IMR-90 (cell line): ENCODE data around the gene SH3TC1.

Source experiments
- BHLHE40 ChIP-seq: fragments of 150-350 bp; IDR thresholded peaks from 2 replicates; pipeline ENCODE4 v1.6.1; 2016; ENCODE audit warnings: mild to moderate bottlenecking, low read depth, low read length
- CHD1 ChIP-seq: IDR thresholded peaks from 2 replicates; pipeline ENCODE4 v1.6.1; 2012; ENCODE audit warnings: low read depth, low read length, improper control_type of control experiment
- FOS ChIP-seq: fragments of 150-350 bp; IDR thresholded peaks from 2 replicates; pipeline ENCODE4 v1.6.1; 2016; ENCODE audit warnings: low read depth, low read length
- MAFK ChIP-seq: IDR thresholded peaks from 2 replicates; pipeline ENCODE4 v1.6.1; 2012; ENCODE audit warnings: low read depth, low read length, improper control_type of control experiment
- MAZ ChIP-seq: IDR thresholded peaks from 2 replicates; pipeline ENCODE4 v1.6.1; 2012; ENCODE audit warnings: low read depth, mild to moderate bottlenecking, low read length, improper control_type of control experiment, moderate library complexity, borderline replicate concordance
- MXI1 ChIP-seq: IDR thresholded peaks from 2 replicates; pipeline ENCODE4 v1.6.1; 2012; ENCODE audit warnings: low read depth, mild to moderate bottlenecking, low read length, moderate library complexity, borderline replicate concordance
- POLR2A ChIP-seq: IDR thresholded peaks from 2 replicates; pipeline ENCODE4 v1.6.1; 2012; ENCODE audit warnings: mild to moderate bottlenecking, low read depth, low read length
- RAD21 ChIP-seq: IDR thresholded peaks from 2 replicates; pipeline ENCODE4 v1.6.1; 2012; ENCODE audit warnings: low read length, improper control_type of control experiment
- RCOR1 ChIP-seq: IDR thresholded peaks from 2 replicates; pipeline ENCODE4 v1.6.1; 2012; ENCODE audit warnings: mild to moderate bottlenecking, low read length, improper control_type of control experiment; ENCODE audit not compliant: insufficient replicate concordance
- RFX5 ChIP-seq: IDR thresholded peaks from 2 replicates; pipeline ENCODE4 v1.8.0; 2012; ENCODE audit warnings: low read depth, mild to moderate bottlenecking, low read length, moderate library complexity
- SMC3 ChIP-seq: fragments of 150-350 bp; IDR thresholded peaks from 2 replicates; pipeline ENCODE4 v1.6.1; 2016; ENCODE audit warnings: low read depth, mild to moderate bottlenecking, antibody characterized with exemption, low read length, moderate library complexity
- TF ChIP-seq, protein P1 (sequence below): conservative IDR thresholded peaks from 2 replicates; pipeline ENCODE4 v1.5.1; 2012; ENCODE audit warnings: mild to moderate bottlenecking, low read depth, low read length, improper control_type of control experiment
- TF ChIP-seq, protein P2 (sequence below): fragments of 150-350 bp; IDR thresholded peaks from 2 replicates; pipeline ENCODE4 v1.6.1; 2017; ENCODE audit warnings: mild to moderate bottlenecking, antibody characterized with exemption, low read length, low read depth

DNA sequence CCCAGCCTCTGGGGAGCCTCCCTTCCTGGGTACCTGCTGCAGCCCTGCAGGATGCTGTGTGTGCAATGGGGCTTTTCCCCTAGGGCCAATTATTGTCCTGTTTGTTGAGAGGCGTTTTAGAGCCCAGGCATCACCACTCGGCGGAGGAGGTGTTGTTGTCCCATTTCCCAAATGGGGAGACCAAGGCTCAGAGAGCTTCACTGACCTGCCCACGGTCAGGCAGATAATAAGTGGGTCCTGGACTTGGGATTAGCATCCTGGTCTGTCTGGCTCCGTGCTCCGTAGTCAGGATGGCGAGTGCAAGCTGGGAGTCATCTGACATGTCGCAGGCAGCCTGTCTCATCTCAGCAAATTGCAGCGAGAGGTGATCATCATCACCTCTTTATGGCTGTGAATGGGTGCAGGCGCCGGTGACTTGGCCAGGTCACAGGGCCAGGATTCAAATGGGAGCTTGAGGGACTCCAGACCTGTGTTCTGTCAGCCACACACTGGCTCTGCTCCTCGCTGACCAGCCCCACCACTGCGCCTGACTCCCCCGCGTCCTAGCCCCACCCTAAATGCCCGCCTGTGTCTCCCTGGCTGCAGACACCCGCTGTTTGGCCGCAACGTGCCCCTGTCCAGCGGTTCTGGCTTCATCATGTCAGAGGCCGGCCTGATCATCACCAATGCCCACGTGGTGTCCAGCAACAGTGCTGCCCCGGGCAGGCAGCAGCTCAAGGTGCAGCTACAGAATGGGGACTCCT lies 87.1 kb downstream of the SH3TC1 start:
- no peak for TF ChIP-seq POLR2A
- TF ChIP-seq, protein P1, sequence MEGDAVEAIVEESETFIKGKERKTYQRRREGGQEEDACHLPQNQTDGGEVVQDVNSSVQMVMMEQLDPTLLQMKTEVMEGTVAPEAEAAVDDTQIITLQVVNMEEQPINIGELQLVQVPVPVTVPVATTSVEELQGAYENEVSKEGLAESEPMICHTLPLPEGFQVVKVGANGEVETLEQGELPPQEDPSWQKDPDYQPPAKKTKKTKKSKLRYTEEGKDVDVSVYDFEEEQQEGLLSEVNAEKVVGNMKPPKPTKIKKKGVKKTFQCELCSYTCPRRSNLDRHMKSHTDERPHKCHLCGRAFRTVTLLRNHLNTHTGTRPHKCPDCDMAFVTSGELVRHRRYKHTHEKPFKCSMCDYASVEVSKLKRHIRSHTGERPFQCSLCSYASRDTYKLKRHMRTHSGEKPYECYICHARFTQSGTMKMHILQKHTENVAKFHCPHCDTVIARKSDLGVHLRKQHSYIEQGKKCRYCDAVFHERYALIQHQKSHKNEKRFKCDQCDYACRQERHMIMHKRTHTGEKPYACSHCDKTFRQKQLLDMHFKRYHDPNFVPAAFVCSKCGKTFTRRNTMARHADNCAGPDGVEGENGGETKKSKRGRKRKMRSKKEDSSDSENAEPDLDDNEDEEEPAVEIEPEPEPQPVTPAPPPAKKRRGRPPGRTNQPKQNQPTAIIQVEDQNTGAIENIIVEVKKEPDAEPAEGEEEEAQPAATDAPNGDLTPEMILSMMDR: no peak
- no peak for TF ChIP-seq RCOR1
- TF ChIP-seq FOS: no peak
- TF ChIP-seq, protein P2, sequence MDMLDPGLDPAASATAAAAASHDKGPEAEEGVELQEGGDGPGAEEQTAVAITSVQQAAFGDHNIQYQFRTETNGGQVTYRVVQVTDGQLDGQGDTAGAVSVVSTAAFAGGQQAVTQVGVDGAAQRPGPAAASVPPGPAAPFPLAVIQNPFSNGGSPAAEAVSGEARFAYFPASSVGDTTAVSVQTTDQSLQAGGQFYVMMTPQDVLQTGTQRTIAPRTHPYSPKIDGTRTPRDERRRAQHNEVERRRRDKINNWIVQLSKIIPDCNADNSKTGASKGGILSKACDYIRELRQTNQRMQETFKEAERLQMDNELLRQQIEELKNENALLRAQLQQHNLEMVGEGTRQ: no peak
- TF ChIP-seq RAD21: no peak
- TF ChIP-seq SMC3: no peak
- TF ChIP-seq MAZ: no peak
- TF ChIP-seq CHD1: no peak
- TF ChIP-seq RFX5: no peak
- TF ChIP-seq BHLHE40: no peak
- no peak for TF ChIP-seq MAFK
- no peak for TF ChIP-seq MXI1
